ENCODE results near the gene EXOC6B.

GRCh38 chr2:72326759-72327158 lies 499.1 kb downstream of the EXOC6B start:
- TF ChIP-seq BRF2 (IDR thresholded peaks at IDR 0.05; ENCODE audit: borderline replicate concordance, insufficient read depth, insufficient read length): no peak
- TF ChIP-seq REST (IDR thresholded peaks at IDR 0.05; ENCODE audit: borderline replicate concordance): no peak
- no peak for TF ChIP-seq REST (CRISPR knock-in tag; IDR thresholded peaks at IDR 0.05; ENCODE audit: low read depth)
- TF ChIP-seq CTCF (IDR thresholded peaks at IDR 0.05 in 2 of 3, conservative IDR thresholded peaks at IDR 0.05 in 1 of 3; ENCODE audit: insufficient read depth in 2 of 3, low read depth in 1 of 3, low read length in 3 of 3): no peak
- no peak for TF ChIP-seq IFI16 (CRISPR knock-in tag; IDR thresholded peaks at IDR 0.05)
- no peak for TF ChIP-seq SIN3A (IDR thresholded peaks at IDR 0.05; ENCODE audit: borderline replicate concordance in 2 of 2, control insufficient read depth in 1 of 2, low read depth in 2 of 2, low read length in 2 of 2)
- TF ChIP-seq EP300 (IDR thresholded peaks at IDR 0.05; ENCODE audit: low read length): no peak
- TF ChIP-seq MYBL2 (IDR thresholded peaks at IDR 0.05; ENCODE audit: low read depth): no peak
- TF ChIP-seq MYBL2 (CRISPR knock-in tag; IDR thresholded peaks at IDR 0.05; ENCODE audit: borderline replicate concordance): no peak
- no peak for TF ChIP-seq YY1 (IDR thresholded peaks at IDR 0.05; ENCODE audit: borderline replicate concordance in 1 of 3, control insufficient read depth in 1 of 3, extremely low read depth in 1 of 3, insufficient read depth in 3 of 3, insufficient read length in 1 of 3, insufficient replicate concordance in 2 of 3, low read depth in 1 of 3, low read length in 2 of 3)

Measured in K562 (cell line).